RWPE2 (cell line): Measurements from ENCODE around the gene LIF.

Experiments used
- ATAC-seq: fragments of 200-7000 bp; cut with Tn5 transposase; 3 replicates; pipeline ENCODE4 v1.9.1; 2021; ENCODE audit warnings: low read depth
- DNase-seq: peaks from one replicate; pipeline ENCODE4 v3.0.0-alpha.2; 2020; ENCODE audit warnings: low spot score
- H3K27ac ChIP-seq: fragments of 450-650 bp; 2 replicates; pipeline ENCODE4 v1.5.1; 2017; ENCODE audit warnings: mild to moderate bottlenecking; ENCODE audit not compliant: poor library complexity, severe bottlenecking
- H3K27me3 ChIP-seq: fragments of 250-450 bp; sonication (Bioruptor Pico); 2 replicates; pipeline ENCODE4 v1.5.1; 2021; ENCODE audit warnings: mild to moderate bottlenecking, moderate library complexity; ENCODE audit not compliant: insufficient read depth, poor library complexity, severe bottlenecking
- H3K36me3 ChIP-seq: fragments of 250-450 bp; sonication (Bioruptor Pico); 2 replicates; pipeline ENCODE4 v1.5.1; 2020; ENCODE audit warnings: low read depth, mild to moderate bottlenecking, moderate library complexity
- H3K4me1 ChIP-seq: fragments of 250-450 bp; sonication (Bioruptor Pico); 2 replicates; pipeline ENCODE4 v1.5.1; 2021; ENCODE audit warnings: mild to moderate bottlenecking, moderate library complexity; ENCODE audit not compliant: insufficient read depth, poor library complexity, severe bottlenecking
- H3K4me3 ChIP-seq: fragments of 250-450 bp; sonication (Bioruptor Pico); 2 replicates; pipeline ENCODE4 v1.5.1; 2021; ENCODE audit warnings: mild to moderate bottlenecking, moderate library complexity; ENCODE audit not compliant: severe bottlenecking
- H3K9me3 ChIP-seq: fragments of 250-450 bp; sonication (Bioruptor Pico); 2 replicates; pipeline ENCODE4 v1.5.1; 2021; ENCODE audit warnings: mild to moderate bottlenecking, moderate library complexity; ENCODE audit not compliant: severe bottlenecking
- CTCF ChIP-seq: fragments of 450-650 bp; IDR thresholded peaks from one replicate; pipeline ENCODE4 v1.5.1; 2017; ENCODE audit warnings: mild to moderate bottlenecking, moderate library complexity; ENCODE audit not compliant: poor library complexity, severe bottlenecking

LIF gene

GRCh38 chr22:30223303-30223702 is 23.3 kb downstream of the LIF start:
- Histone ChIP-seq H3K4me1 (peaks cover 11% of the 10 kb centered on the region), H3K4me3 (no peak overlapping the region), H3K36me3 (no peaks in the 10 kb centered on the region), H3K27me3 (no peaks in the 10 kb centered on the region), H3K27ac (no peak overlapping the region), H3K9me3 (no peaks in the 10 kb centered on the region)
- DNase-seq: no peak
- ATAC-seq: no peak
- TF ChIP-seq CTCF: no peak

- Histone ChIP-seq H3K9me3 (no peaks in the 10 kb centered on the region), H3K4me3 (no peak overlapping the region), H3K27me3 (no peaks in the 10 kb centered on the region), H3K27ac (no peak overlapping the region), H3K4me1 (peaks cover 3% of the 10 kb centered on the region), H3K36me3 (no peaks in the 10 kb centered on the region)
- no peak for DNase-seq
- TF ChIP-seq CTCF: no peak
- ATAC-seq: no peak
These were observed 24.2 kb downstream of the LIF start for GRCh38 chr22:30222321-30222720.

GRCh38 chr22:30221121-30221992 is 25.2 kb downstream of the LIF start:
- no peak for TF ChIP-seq CTCF
- no peaks in the 10 kb centered on the region for H3K27me3 ChIP-seq
- H3K4me1 ChIP-seq: peaks cover 3% of the 10 kb centered on the region
- H3K27ac ChIP-seq: no peak overlapping the region
- DNase-seq: no peak
- no peak overlapping the region for H3K4me3 ChIP-seq
- H3K9me3 ChIP-seq: no peaks in the 10 kb centered on the region
- no peaks in the 10 kb centered on the region for H3K36me3 ChIP-seq
- ATAC-seq: no peak

- H3K9me3 ChIP-seq: no peaks in the 10 kb centered on the region
- H3K4me3 ChIP-seq: no peak overlapping the region
- DNase-seq: no peak
- H3K4me1 ChIP-seq: peaks cover 3% of the 10 kb centered on the region
- no peaks in the 10 kb centered on the region for H3K27me3 ChIP-seq
- H3K36me3 ChIP-seq: no peaks in the 10 kb centered on the region
- no peak for ATAC-seq
- no peak overlapping the region for H3K27ac ChIP-seq
- no peak for TF ChIP-seq CTCF
These were observed 26.1 kb downstream of the LIF start for GRCh38 chr22:30220338-30221012.
